ENCODE measurements around the gene PPDPF.

PPDPF gene

GRCh38 chr20:63539441-63540370 is 19.1 kb downstream of the PPDPF start:
- DNase-seq: no peak

- DNase-seq: no peak
Observed at GRCh38 chr20:63540417-63541186, 20.0 kb downstream of the PPDPF start.

- no peak for DNase-seq
Observed at GRCh38 chr20:63541371-63541770, 20.8 kb downstream of the PPDPF start.

GRCh38 chr20:63542031-63542559 is 21.5 kb downstream of the PPDPF start:
- DNase-seq: no peak

- DNase-seq: no peak
Observed at GRCh38 chr20:63542696-63543095, 22.1 kb downstream of the PPDPF start.

DNA sequence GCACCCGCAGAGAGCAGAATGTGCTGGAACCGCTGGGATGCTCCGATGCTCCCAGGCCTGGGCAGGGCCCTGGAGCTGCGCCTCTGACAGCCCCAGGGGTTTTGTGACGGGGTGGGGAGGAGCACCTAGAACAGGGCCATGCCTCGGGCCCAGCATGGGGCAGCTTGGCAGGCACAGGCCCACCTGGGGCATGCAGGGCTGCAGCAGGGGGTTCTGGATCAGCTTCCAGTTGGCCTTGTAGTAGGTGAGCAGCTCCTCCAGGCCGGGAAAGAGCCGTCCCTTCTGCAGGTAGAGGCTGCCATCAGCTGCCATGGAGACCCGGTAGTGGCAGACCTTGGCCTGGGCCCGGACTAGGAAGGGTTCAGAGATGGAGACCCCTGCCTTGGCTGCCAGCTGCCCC is 22.6 kb downstream of the PPDPF start:
- no peak for DNase-seq

DNA sequence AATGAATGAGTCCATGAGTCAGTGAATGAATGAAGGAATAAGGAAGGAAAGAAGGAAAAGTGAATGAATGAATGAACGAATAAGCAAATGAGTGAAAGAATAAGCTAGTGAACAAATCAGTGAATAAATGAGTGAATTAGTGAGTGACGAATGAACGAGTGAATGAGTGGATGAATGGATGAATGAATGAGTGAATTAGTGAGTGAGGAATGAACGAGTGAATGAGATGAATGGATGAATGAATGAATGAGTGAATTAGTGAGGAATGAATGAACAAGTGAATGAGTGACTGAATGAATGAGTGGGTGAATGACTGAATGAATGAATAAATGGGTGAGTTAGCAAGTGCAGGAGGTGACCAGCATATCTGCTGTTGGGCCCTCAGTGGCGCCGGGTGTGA is 23.2 kb downstream of the PPDPF start:
- DNase-seq: no peak

- no peak for DNase-seq
Observed at GRCh38 chr20:63544241-63544957, 23.8 kb downstream of the PPDPF start.

DNA sequence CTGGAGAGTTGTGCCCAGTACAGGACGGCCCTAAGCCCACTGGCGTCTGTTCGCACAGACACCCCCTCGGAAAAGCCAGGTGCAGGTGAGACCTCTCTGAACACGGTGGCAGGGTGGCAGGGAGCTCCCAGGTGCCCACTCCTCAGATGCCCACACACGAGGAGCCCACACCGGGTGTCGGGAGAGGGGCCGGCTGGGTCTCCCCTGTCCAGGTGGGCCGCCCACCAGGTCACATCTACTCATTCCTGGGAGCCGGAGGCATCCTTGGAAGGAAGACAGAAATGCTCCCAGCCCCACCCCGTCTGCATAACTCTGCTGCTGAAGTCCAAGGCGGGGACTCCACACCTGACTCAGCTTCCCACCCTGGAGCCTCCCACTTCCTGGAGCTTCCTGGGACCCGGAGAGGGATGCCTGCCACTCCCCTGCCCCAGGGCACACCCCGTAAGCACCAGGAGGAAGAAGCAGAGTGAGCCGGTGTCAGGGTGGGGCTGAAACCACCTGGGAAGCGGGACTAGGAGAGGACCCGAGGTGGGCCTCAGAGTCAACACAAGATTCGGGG is 24.5 kb downstream of the PPDPF start:
- DNase-seq: no peak

GRCh38 chr20:63545814-63546213 is 25.2 kb downstream of the PPDPF start:
- no peak for DNase-seq

- DNase-seq: no peak
Observed at GRCh38 chr20:63546256-63546955, 25.8 kb downstream of the PPDPF start.

DNA sequence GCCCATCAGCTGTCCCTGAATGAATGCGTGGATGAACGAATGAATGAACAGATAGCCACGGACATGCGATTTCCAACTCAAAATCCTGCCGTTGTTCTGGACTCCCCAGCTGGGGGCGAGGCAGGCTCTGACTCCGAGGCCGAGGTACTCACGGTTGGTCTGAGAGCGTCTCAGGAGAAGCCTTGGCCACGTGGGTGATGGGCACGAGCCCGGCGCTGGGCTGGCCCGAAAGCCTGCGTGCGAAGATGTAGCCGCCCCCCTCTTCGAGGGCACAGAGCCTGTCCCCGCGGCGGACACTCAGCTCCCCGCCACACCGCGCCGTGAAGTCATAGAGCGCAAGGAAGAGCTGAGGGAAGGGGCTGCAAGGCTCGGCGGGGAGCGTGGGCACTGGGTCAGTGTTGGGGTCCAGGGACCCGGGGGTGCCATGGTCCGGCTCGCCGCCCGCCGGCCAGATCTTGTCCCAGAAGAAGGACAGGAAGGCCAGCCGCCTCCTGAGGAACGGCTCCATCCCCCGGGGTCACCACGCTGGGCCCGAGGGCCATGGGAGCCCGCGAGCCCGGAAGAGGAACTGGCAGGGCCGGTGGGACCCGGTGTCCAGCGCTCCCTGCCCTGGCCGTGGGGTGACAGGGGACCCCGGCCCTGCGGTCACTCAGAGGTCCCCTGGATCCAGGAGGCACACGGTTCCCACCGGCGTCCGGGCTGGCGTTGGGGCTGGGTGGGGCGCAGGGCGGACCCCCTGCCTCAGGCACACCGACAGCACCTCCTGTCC is 26.6 kb downstream of the PPDPF start:
- DNase-seq: no peak

GRCh38 chr20:63547725-63548480 is 27.3 kb downstream of the PPDPF start, which contains the start of gene SRMS:
TSS of gene SRMS (minus strand) at chr20:63547749. CDS start at chr20:63547463, 286 bp downstream.
- DNase-seq: no peak

GRCh38 chr20:63548542-63548941 is 28.0 kb downstream of the PPDPF start:
- no peak for DNase-seq

- no peak for DNase-seq
Observed at GRCh38 chr20:63549019-63549418, 28.5 kb downstream of the PPDPF start.

DNA sequence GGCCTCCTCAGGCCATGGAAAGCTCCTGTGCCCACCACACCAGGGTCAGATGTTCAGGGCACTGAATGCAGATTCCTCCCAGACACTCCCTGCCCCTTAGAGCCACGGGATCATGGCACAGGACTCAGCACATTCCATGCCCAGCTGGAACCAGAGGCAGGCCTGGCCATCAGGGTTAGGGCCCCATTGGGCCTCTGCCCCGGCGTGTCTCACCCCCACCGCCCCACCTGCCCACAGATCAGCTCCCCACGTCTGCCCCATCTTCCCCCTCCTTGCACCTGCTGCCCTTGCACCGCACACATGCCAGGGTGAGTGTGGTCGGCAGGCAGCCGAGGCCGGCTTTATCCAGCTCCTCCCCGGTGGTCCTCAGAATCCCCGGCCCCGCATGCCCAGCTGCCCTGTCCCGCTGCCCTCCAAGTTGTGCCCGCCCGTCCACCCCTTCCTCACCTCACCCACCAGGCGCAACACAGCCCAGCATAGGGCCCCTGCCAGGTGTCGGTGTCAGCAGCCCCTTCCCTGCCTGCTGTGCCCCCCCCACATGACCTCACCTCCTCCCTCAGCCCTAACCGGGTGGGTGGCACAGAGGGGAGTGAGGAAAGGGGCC is 29.2 kb downstream of the PPDPF start:
- DNase-seq: no peak

- DNase-seq: no peak
Observed at GRCh38 chr20:63551068-63551467, 30.5 kb downstream of the PPDPF start.

DNA sequence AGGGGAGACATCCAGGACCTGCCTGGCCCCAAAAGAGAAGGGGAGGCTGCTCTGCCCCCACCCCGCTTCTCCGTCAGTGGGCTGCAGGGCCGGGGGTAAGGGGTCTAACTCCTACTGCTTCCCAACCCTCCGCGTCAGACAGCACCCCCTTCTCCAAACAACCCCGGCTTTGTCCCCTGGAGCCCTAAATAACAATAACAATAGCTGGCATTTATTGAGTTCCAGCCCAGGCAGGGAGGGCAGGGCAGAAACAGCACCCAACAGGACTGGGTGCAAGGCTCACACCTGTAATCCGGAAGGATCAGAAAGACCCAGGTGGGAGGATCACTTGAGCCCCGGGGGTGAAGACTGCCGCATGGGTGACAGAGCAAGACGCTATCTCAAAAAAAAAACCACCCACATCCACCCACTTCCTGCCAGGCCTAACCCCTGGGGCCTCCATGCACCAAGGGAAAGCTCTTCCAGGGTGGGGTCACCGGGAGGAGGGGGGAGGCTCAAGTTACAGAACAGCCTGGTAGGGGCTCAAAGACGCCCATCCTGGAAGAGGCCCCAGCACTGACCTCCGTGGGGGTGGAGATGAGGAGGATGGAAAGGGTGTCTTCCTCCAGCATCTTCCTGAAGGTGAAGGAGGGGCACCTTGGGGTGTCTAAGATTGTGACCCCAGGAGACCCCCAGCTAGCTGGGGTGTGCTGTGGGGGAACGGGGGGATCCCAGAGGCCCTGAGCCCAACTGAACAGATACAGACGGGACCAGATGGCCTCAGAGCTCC is 32.1 kb downstream of the PPDPF start:
- DNase-seq: no peak

DNA sequence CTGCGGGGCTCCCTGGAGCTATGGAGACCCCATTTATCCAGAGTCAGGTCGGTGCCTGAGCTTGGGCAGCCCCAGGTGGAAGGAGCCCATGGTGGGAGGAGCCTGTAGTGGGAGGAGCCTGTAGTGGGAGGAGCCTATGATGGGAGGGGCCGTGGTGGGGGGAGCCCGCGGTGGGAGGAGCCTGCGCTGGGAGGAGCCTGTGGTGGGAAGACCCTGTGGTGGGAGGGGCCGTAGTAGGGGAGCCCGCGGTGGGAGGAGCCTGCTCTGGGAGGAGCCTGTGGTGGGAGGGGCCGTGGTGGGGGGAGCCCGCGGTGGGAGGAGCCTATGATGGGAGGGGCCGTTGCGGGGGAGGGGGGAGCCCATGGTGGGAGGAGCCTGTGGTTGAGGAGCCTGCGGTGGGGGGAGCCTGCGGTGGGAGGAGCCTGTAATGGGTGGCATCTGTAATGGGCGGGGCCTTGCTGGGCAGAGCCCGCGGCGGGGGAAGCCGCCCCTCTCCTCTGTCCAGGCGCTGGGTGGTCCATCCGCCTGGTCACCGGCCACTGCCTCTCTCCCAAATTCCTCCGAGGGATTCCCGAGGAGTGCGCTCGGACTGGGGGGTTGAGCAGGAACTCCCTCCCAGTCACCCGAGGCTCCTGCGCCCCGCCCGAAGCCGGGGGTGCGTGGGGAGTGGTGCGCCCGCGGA is 32.8 kb downstream of the PPDPF start:
- peak; percentile 39 for DNase-seq
